HepG2 (cell line): ENCODE results near the gene CROCC. TPM values are rescaled to one million over a fixed set of nuclear protein-coding genes. Genes with fewer than 3 reads are reported as not detected.

Experiments
- CHD4 ChIP-seq: fragments of 200-600 bp; sonication (generic); IDR thresholded peaks from 2 replicates; pipeline ENCODE4 v1.7.0; 2017; ENCODE audit warnings: mild to moderate bottlenecking, low read length, borderline replicate concordance
- FOXA1 ChIP-seq, 2 experiments: fragments of 450-650 bp in 1 of 2; sonication (generic) in 1 of 2; formaldehyde crosslinking in 1 of 2; IDR thresholded peaks; 2 replicates each; pipeline versions ENCODE4 v1.4.0 to v1.6.1; 2016 to 2020; ENCODE audit warnings: missing genetic modification reagents in 1 of 2
- HIC2 ChIP-seq: sonication (generic); formaldehyde crosslinking; IDR thresholded peaks from 2 replicates; pipeline ENCODE4 v1.9.0; 2022; ENCODE audit warnings: low read depth, missing genetic modification reagents
- KDM5A ChIP-seq: fragments of 200-600 bp; sonication (generic); IDR thresholded peaks from 2 replicates; pipeline ENCODE4 v1.7.0; 2018; ENCODE audit warnings: antibody characterized with exemption, mild to moderate bottlenecking, low read length, borderline replicate concordance
- MED1 ChIP-seq: sonication (generic); formaldehyde crosslinking; IDR thresholded peaks from 2 replicates; pipeline ENCODE4 v1.4.0; 2020; ENCODE audit warnings: missing genetic modification reagents
- MXD4 ChIP-seq: IDR thresholded peaks from 2 replicates; pipeline ENCODE4 v1.6.1; 2016; ENCODE audit warnings: mild to moderate bottlenecking, missing biosample characterization, missing genetic modification reagents
- SALL1 ChIP-seq: sonication (generic); formaldehyde crosslinking; IDR thresholded peaks from 2 replicates; pipeline ENCODE4 v1.8.0; 2022; ENCODE audit warnings: mild to moderate bottlenecking, missing genetic modification reagents
- SIN3A ChIP-seq: IDR thresholded peaks from 2 replicates; pipeline ENCODE4 v1.6.1; 2011; ENCODE audit warnings: low read depth, mild to moderate bottlenecking, control low read depth, low read length, borderline replicate concordance
- SP4 ChIP-seq: sonication (generic); formaldehyde crosslinking; IDR thresholded peaks from 2 replicates; pipeline ENCODE4 v1.8.1; 2023; ENCODE audit warnings: mild to moderate bottlenecking, missing genetic modification reagents
- TCF12 ChIP-seq, 2 experiments: fragments of 450-650 bp in 1 of 2; sonication (generic) in 1 of 2; formaldehyde crosslinking in 1 of 2; IDR thresholded peaks; 2 replicates each; pipeline versions ENCODE4 v1.6.1 to v1.8.0; 2017 to 2022; ENCODE audit warnings: antibody characterized with exemption in 1 of 2, mild to moderate bottlenecking in 1 of 2, missing genetic modification reagents in 1 of 2, moderate library complexity in 1 of 2
- YEATS4 ChIP-seq: sonication (generic); formaldehyde crosslinking; IDR thresholded peaks from 2 replicates; pipeline ENCODE4 v1.4.0; 2020; ENCODE audit warnings: missing genetic modification reagents, borderline replicate concordance
- ZBTB7A ChIP-seq: sonication (generic); formaldehyde crosslinking; IDR thresholded peaks from 2 replicates; pipeline ENCODE4 v1.8.0; 2022; ENCODE audit warnings: mild to moderate bottlenecking, missing genetic modification reagents
- ZFP36L1 ChIP-seq: sonication (generic); formaldehyde crosslinking; IDR thresholded peaks from 2 replicates; pipeline ENCODE4 v1.8.0; 2022; ENCODE audit warnings: mild to moderate bottlenecking, missing genetic modification reagents, moderate library complexity
- ZNF10 ChIP-seq: sonication (generic); formaldehyde crosslinking; IDR thresholded peaks from 2 replicates; pipeline ENCODE4 v1.4.0; 2020; ENCODE audit warnings: mild to moderate bottlenecking, low read depth, missing genetic modification reagents, borderline replicate concordance
- ZNF430 ChIP-seq: sonication (generic); formaldehyde crosslinking; IDR thresholded peaks from 2 replicates; pipeline ENCODE4 v1.9.0; 2021; ENCODE audit warnings: mild to moderate bottlenecking, missing genetic modification reagents
- ZNF724P ChIP-seq: sonication (generic); formaldehyde crosslinking; IDR thresholded peaks from 2 replicates; pipeline ENCODE4 v1.8.0; 2022; ENCODE audit warnings: missing genetic modification reagents, borderline replicate concordance
- ZNF790 ChIP-seq: sonication (generic); formaldehyde crosslinking; IDR thresholded peaks from 2 replicates; pipeline ENCODE4 v1.8.0; 2022; ENCODE audit warnings: missing genetic modification reagents, mild to moderate bottlenecking, borderline replicate concordance
- polyA plus RNA-seq, 8 experiments: library from polyadenylated mRNA; depleted of rRNA in 3 of 8; stranded (reverse) in 7 of 8; unstranded in 1 of 8; fragments of >200 nt; fragmentation: Illumina TruSeq in 4 of 8; extraction: Trizol in 4 of 8; gene quantifications; 2 replicates each; pipeline versions ENCODE4 v1.2.1 to v1.2.3, GENCODE V29; 2011 to 2016; ENCODE audit warnings: low read depth in 4 of 8, missing spikeins in 1 of 8, mixed read lengths in 1 of 8; ENCODE audit not compliant: insufficient read depth in 1 of 8
- total RNA-seq, 5 experiments: library from RNA; depleted of rRNA; stranded (reverse); fragments of >200 nt; fragmentation: Illumina TruSeq; extraction: Trizol; gene quantifications; 2 replicates each; pipeline ENCODE4 v1.2.3, GENCODE V29; 2016; ENCODE audit warnings: low read depth in 1 of 5
- TF ChIP-seq, protein P1 (sequence below): sonication (generic); formaldehyde crosslinking; IDR thresholded peaks from 2 replicates; pipeline ENCODE4 v1.8.0; 2022; ENCODE audit warnings: missing genetic modification reagents, mild to moderate bottlenecking, inconsistent platforms, borderline replicate concordance
- TF ChIP-seq, protein P2 (sequence below): IDR thresholded peaks from 2 replicates; pipeline ENCODE4 v1.6.1; 2018; ENCODE audit warnings: missing genetic modification reagents, mild to moderate bottlenecking, missing compliant biosample characterization
- TF ChIP-seq, protein P3 (sequence below): sonication (generic); formaldehyde crosslinking; IDR thresholded peaks from 2 replicates; pipeline ENCODE4 v1.8.0; 2022; ENCODE audit warnings: mild to moderate bottlenecking, missing genetic modification reagents
- TF ChIP-seq, protein P4 (sequence below): sonication (generic); formaldehyde crosslinking; IDR thresholded peaks from 2 replicates; pipeline ENCODE4 v1.5.0; 2020; ENCODE audit warnings: missing genetic modification reagents

Gene CROCC
- total and polyA plus RNA-seq, 2 of the 13 experiments (the other 11 are each of a cell fraction or from before 2014, with no cell fraction given), result 7.8 to 15.5 TPM

- TF ChIP-seq, protein P1, sequence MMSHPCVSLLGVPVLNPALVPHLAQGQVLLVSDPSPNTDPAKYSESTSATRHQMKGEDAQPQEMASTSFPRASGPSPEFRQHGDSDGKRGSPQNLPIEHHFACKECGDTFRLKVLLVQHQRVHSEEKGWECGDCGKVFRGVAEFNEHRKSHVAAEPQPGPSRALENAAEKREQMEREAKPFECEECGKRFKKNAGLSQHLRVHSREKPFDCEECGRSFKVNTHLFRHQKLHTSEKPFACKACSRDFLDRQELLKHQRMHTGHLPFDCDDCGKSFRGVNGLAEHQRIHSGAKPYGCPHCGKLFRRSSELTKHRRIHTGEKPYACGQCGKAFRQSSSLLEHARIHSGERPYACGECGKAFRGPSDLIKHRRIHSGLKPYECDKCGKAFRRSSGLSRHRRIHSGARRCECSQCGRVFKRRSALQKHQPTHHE (CRISPR knock-in tag), result 0 out of 2 replicates have a peak, but pooled peaks have one; percentile 49
- TF ChIP-seq ZFP36L1 (CRISPR knock-in tag) (0 out of 2 replicates have a peak, but pooled peaks have one; percentile 38), KDM5A (no peak), ZNF790 (peak; percentile 72; the same call in 1 of the 2 replicates), YEATS4 (CRISPR knock-in tag) (no peak; the same call in 1 of the 2 replicates), FOXA1 (IDR thresholded peaks at IDR 0.05) (no peak), FOXA1 (CRISPR knock-in tag; IDR thresholded peaks at IDR 0.05) (no peak), ZNF10 (CRISPR knock-in tag) (no peak), MED1 (CRISPR knock-in tag) (peak; percentile 51; the same call in 1 of the 2 replicates), MXD4 (peak; percentile 36; the same call in 1 of the 2 replicates), TCF12 (IDR thresholded peaks at IDR 0.05) (no peak), TCF12 (CRISPR knock-in tag; IDR thresholded peaks at IDR 0.05) (0 out of 2 replicates have a peak, but pooled peaks have one; percentile 42), HIC2 (CRISPR knock-in tag) (peak; percentile 73), ZNF724P (CRISPR knock-in tag) (peak; percentile 15; the same call in 1 of the 2 replicates), SP4 (peak; percentile 81), ZBTB7A (no peak), SIN3A (peak; percentile 58; the same call in 1 of the 2 replicates), ZNF430 (CRISPR knock-in tag) (no peak; the same call in 1 of the 2 replicates), SALL1 (CRISPR knock-in tag) (peak; percentile 58; the same call in 1 of the 2 replicates), CHD4 (no peak)
- TF ChIP-seq, protein P2, sequence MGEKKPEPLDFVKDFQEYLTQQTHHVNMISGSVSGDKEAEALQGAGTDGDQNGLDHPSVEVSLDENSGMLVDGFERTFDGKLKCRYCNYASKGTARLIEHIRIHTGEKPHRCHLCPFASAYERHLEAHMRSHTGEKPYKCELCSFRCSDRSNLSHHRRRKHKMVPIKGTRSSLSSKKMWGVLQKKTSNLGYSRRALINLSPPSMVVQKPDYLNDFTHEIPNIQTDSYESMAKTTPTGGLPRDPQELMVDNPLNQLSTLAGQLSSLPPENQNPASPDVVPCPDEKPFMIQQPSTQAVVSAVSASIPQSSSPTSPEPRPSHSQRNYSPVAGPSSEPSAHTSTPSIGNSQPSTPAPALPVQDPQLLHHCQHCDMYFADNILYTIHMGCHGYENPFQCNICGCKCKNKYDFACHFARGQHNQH (CRISPR knock-in tag), result 0 out of 2 replicates have a peak, but pooled peaks have one; percentile 3
- TF ChIP-seq, protein P3, sequence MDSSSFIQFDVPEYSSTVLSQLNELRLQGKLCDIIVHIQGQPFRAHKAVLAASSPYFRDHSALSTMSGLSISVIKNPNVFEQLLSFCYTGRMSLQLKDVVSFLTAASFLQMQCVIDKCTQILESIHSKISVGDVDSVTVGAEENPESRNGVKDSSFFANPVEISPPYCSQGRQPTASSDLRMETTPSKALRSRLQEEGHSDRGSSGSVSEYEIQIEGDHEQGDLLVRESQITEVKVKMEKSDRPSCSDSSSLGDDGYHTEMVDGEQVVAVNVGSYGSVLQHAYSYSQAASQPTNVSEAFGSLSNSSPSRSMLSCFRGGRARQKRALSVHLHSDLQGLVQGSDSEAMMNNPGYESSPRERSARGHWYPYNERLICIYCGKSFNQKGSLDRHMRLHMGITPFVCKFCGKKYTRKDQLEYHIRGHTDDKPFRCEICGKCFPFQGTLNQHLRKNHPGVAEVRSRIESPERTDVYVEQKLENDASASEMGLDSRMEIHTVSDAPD (CRISPR knock-in tag), result peak; percentile 70; the same call in 1 of the 2 replicates
- TF ChIP-seq, protein P4, sequence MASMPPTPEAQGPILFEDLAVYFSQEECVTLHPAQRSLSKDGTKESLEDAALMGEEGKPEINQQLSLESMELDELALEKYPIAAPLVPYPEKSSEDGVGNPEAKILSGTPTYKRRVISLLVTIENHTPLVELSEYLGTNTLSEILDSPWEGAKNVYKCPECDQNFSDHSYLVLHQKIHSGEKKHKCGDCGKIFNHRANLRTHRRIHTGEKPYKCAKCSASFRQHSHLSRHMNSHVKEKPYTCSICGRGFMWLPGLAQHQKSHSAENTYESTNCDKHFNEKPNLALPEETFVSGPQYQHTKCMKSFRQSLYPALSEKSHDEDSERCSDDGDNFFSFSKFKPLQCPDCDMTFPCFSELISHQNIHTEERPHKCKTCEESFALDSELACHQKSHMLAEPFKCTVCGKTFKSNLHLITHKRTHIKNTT (CRISPR knock-in tag), result no peak
These were observed 7.7 kb upstream of the CROCC start (continued) for GRCh38 chr1:16913833-16914662.
